Neural progenitor cell (in vitro differentiated cells): ENCODE results near the gene MSI2. TPM values are rescaled to one million over a fixed set of nuclear protein-coding genes. Genes with fewer than 3 reads are reported as not detected.

Experiments
- DNase-seq: peaks from one replicate; pipeline ENCODE4 v3.0.0-alpha.2; 2016; ENCODE audit warnings: low spot score
- H2AFZ ChIP-seq: fragments of 200-600 bp; sonication (generic); replicated peaks from 2 replicates; pipeline ENCODE4 v1.6.1; 2016; ENCODE audit warnings: antibody characterized with exemption
- H3F3A ChIP-seq: fragments of 200-600 bp; sonication (generic); 2 replicates; pipeline ENCODE4 v1.6.1; 2016; ENCODE audit warnings: antibody characterized with exemption, low read depth
- H3K27ac ChIP-seq: fragments of 200-600 bp; sonication (generic); 2 replicates; pipeline ENCODE4 v1.5.1; 2016; ENCODE audit warnings: mild to moderate bottlenecking
- H3K27me3 ChIP-seq: fragments of 200-600 bp; sonication (generic); 2 replicates; pipeline ENCODE4 v1.6.1; 2016; ENCODE audit warnings: mild to moderate bottlenecking, moderate library complexity
- H3K36me3 ChIP-seq: fragments of 200-600 bp; sonication (generic); 2 replicates; pipeline ENCODE4 v1.5.1; 2016
- H3K4me1 ChIP-seq: fragments of 200-600 bp; sonication (generic); 2 replicates; pipeline ENCODE4 v1.6.1; 2016; ENCODE audit warnings: mixed run types
- H3K4me2 ChIP-seq: fragments of 200-600 bp; sonication (generic); 2 replicates; pipeline ENCODE4 v1.6.1; 2016
- H3K4me3 ChIP-seq: fragments of 200-600 bp; sonication (generic); 2 replicates; pipeline ENCODE4 v1.5.1; 2016
- H3K79me2 ChIP-seq: fragments of 200-600 bp; sonication (generic); 2 replicates; pipeline ENCODE4 v1.6.1; 2016; ENCODE audit warnings: low read depth
- H3K9ac ChIP-seq: fragments of 200-600 bp; sonication (generic); 2 replicates; pipeline ENCODE4 v1.6.1; 2016
- H3K9me3 ChIP-seq: fragments of 200-600 bp; sonication (generic); 2 replicates; pipeline ENCODE4 v1.5.1; 2016; ENCODE audit warnings: low read depth
- H4K20me1 ChIP-seq: fragments of 200-600 bp; sonication (generic); 2 replicates; pipeline ENCODE4 v1.6.1; 2016; ENCODE audit warnings: low read depth
- H3K27ac Mint-ChIP-seq: 3 replicates; pipeline ENCODE4 v1.8.0; 2021; ENCODE audit warnings: mixed read lengths
- H3K27me3 Mint-ChIP-seq: 2 replicates; pipeline ENCODE4 v1.8.0; 2022; ENCODE audit warnings: low read depth, mild to moderate bottlenecking, inconsistent platforms, moderate library complexity, mixed read lengths; ENCODE audit not compliant: insufficient read depth
- H3K36me3 Mint-ChIP-seq: 3 replicates; pipeline ENCODE4 v1.8.0; 2021; ENCODE audit warnings: mixed read lengths
- H3K4me1 Mint-ChIP-seq: 3 replicates; pipeline ENCODE4 v1.8.0; 2021; ENCODE audit warnings: mixed read lengths
- H3K4me3 Mint-ChIP-seq: 3 replicates; pipeline ENCODE4 v1.8.0; 2021; ENCODE audit warnings: mild to moderate bottlenecking, moderate library complexity, mixed read lengths
- H3K9me3 Mint-ChIP-seq: 3 replicates; pipeline ENCODE4 v1.8.0; 2020; ENCODE audit warnings: mixed read lengths
- EZH2 ChIP-seq: fragments of 200-600 bp; sonication (generic); IDR thresholded peaks from 2 replicates; pipeline ENCODE4 v1.6.1; 2017; ENCODE audit warnings: antibody characterized with exemption, mild to moderate bottlenecking, moderate library complexity
- EZH2phosphoT487 ChIP-seq: fragments of 200-600 bp; sonication (generic); IDR thresholded peaks from 2 replicates; pipeline ENCODE4 v1.6.1; 2017; ENCODE audit warnings: antibody characterized with exemption
- total RNA-seq: library from RNA; depleted of rRNA; stranded (reverse); fragments of >200 nt; gene quantifications from 2 replicates; pipeline ENCODE4 v1.2.3, GENCODE V29; 2015; ENCODE audit warnings: low replicate concordance
- TF ChIP-seq, protein P1 (sequence below): fragments of 200-600 bp; sonication (generic); IDR thresholded peaks from 2 replicates; pipeline ENCODE4 v1.5.1; 2017; ENCODE audit warnings: antibody characterized with exemption, mild to moderate bottlenecking

MSI2 gene
- total RNA-seq, 1 donor from 2014 or later: 96.9 TPM

- H3K27ac ChIP-seq: no peak overlapping the region
- H3K27me3 ChIP-seq: no peaks in the 10 kb centered on the region
- Mint-ChIP-seq H3K4me3 (no peak overlapping the region), H3K36me3 (peaks cover 61% of the 10 kb centered on the region), H3K9me3 (no peaks in the 10 kb centered on the region), H3K27me3 (peaks cover 7% of the 10 kb centered on the region), H3K4me1 (peaks cover 19% of the 10 kb centered on the region), H3K27ac (no peak overlapping the region)
- H3K4me2 ChIP-seq: no peak overlapping the region
- no peak overlapping the region for H3K4me3 ChIP-seq
- TF ChIP-seq EZH2phosphoT487 (no peak), EZH2 (no peak)
- TF ChIP-seq, protein P1, sequence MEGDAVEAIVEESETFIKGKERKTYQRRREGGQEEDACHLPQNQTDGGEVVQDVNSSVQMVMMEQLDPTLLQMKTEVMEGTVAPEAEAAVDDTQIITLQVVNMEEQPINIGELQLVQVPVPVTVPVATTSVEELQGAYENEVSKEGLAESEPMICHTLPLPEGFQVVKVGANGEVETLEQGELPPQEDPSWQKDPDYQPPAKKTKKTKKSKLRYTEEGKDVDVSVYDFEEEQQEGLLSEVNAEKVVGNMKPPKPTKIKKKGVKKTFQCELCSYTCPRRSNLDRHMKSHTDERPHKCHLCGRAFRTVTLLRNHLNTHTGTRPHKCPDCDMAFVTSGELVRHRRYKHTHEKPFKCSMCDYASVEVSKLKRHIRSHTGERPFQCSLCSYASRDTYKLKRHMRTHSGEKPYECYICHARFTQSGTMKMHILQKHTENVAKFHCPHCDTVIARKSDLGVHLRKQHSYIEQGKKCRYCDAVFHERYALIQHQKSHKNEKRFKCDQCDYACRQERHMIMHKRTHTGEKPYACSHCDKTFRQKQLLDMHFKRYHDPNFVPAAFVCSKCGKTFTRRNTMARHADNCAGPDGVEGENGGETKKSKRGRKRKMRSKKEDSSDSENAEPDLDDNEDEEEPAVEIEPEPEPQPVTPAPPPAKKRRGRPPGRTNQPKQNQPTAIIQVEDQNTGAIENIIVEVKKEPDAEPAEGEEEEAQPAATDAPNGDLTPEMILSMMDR: no peak
- H3F3A ChIP-seq: peaks cover 12% of the 10 kb centered on the region
- no peaks in the 10 kb centered on the region for H3K79me2 ChIP-seq
- H3K9ac ChIP-seq: no peak overlapping the region
- H3K4me1 ChIP-seq: peaks cover 7% of the 10 kb centered on the region
- DNase-seq: no peak
- H3K36me3 ChIP-seq: no peaks in the 10 kb centered on the region
- H3K9me3 ChIP-seq: no peaks in the 10 kb centered on the region
- no peak overlapping the region for H2AFZ ChIP-seq
- H4K20me1 ChIP-seq: peaks cover 14% of the 10 kb centered on the region
Measured at GRCh38 chr17:57655553-57655952, 399.2 kb downstream of the MSI2 start.

DNA sequence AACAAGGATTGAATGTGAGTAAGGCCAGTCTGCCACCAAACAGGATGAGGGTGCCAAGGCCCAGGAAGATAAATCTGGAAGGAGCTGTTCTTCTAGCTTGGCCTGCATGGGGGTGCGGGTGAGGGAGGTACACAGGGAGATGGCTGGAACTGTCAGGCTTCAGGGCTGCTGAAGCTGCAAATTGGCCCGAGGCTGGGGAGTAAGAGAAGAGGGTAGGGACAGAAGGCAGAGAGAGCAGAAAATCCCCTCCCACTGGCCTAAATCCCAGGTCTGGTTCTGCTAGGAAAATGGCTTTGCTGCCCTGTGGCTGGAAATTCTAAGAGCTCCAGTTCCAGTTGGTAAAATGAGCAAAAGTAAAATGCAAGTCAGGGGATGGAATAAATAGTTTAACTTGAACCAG is 400.9 kb downstream of the MSI2 start:
- no peak for DNase-seq
- H2AFZ ChIP-seq: no peak overlapping the region
- Mint-ChIP-seq H3K27ac (no peak overlapping the region), H3K27me3 (peaks cover 7% of the 10 kb centered on the region), H3K4me3 (no peak overlapping the region), H3K36me3 (peaks cover 56% of the 10 kb centered on the region), H3K4me1 (peaks cover 29% of the 10 kb centered on the region), H3K9me3 (no peaks in the 10 kb centered on the region)
- no peaks in the 10 kb centered on the region for H3K79me2 ChIP-seq
- H3K4me2 ChIP-seq: no peak overlapping the region
- no peak overlapping the region for H3K27ac ChIP-seq
- H3K4me3 ChIP-seq: no peak overlapping the region
- TF ChIP-seq, protein P1: no peak
- TF ChIP-seq EZH2 (no peak), EZH2phosphoT487 (no peak)
- H3K27me3 ChIP-seq: no peaks in the 10 kb centered on the region
- H3F3A ChIP-seq: peaks cover 29% of the 10 kb centered on the region
- no peaks in the 10 kb centered on the region for H3K36me3 ChIP-seq
- peaks cover 22% of the 10 kb centered on the region for H4K20me1 ChIP-seq
- H3K9me3 ChIP-seq: no peaks in the 10 kb centered on the region
- H3K4me1 ChIP-seq: peaks cover 19% of the 10 kb centered on the region
- no peak overlapping the region for H3K9ac ChIP-seq

GRCh38 chr17:57662041-57662440 is 405.7 kb downstream of the MSI2 start:
- Histone ChIP-seq H3K4me1 (peaks cover 51% of the 10 kb centered on the region), H3K4me2 (peak overlapping the region; percentile 70)
- peak overlapping the region; percentile 84 for H3K4me3 Mint-ChIP-seq

More at GRCh38 chr17:57662041-57662440, 405.7 kb downstream of the MSI2 start:
- Histone ChIP-seq H3F3A (peaks cover 62% of the 10 kb centered on the region), H4K20me1 (peaks cover 44% of the 10 kb centered on the region), H3K27me3 (no peaks in the 10 kb centered on the region), H3K4me3 (no peak overlapping the region), H3K9ac (no peak overlapping the region), H3K36me3 (no peaks in the 10 kb centered on the region), H3K9me3 (no peaks in the 10 kb centered on the region), H2AFZ (no peak overlapping the region), H3K79me2 (no peaks in the 10 kb centered on the region), H3K27ac (no peak overlapping the region)
- DNase-seq: no peak
- H3K4me1 Mint-ChIP-seq: peaks cover 66% of the 10 kb centered on the region
- no peak for TF ChIP-seq EZH2phosphoT487
- TF ChIP-seq, protein P1: no peak
- TF ChIP-seq EZH2: no peak
- no peaks in the 10 kb centered on the region for H3K9me3 Mint-ChIP-seq
- H3K27me3 Mint-ChIP-seq: peaks cover 12% of the 10 kb centered on the region
- H3K27ac Mint-ChIP-seq: peak overlapping the region; percentile 73
- H3K36me3 Mint-ChIP-seq: peaks cover 33% of the 10 kb centered on the region
